KMS-11 (cell line): ENCODE data around the gene CFC1.
"Not testable (repeated sequence)": the region's sequence is repeated elsewhere in the genome, so short reads cannot be mapped to it uniquely, and the experiment has no call there.

Source experiments
- H2AFZ ChIP-seq: fragments of 200-600 bp; sonication (generic); 2 replicates; pipeline ENCODE4 v1.6.1; 2016; ENCODE audit warnings: antibody characterized with exemption, mixed run types, low read depth
- H3K27ac ChIP-seq: fragments of 200-600 bp; sonication (generic); 2 replicates; pipeline ENCODE4 v1.6.1; 2016; ENCODE audit warnings: mild to moderate bottlenecking, mixed run types
- H3K27me3 ChIP-seq: fragments of 200-600 bp; sonication (generic); 2 replicates; pipeline ENCODE4 v1.6.1; 2017; ENCODE audit warnings: mild to moderate bottlenecking, low read depth, mixed run types, moderate library complexity; ENCODE audit not compliant: insufficient read depth
- H3K36me3 ChIP-seq: fragments of 200-600 bp; sonication (generic); 2 replicates; pipeline ENCODE4 v1.6.1; 2017; ENCODE audit warnings: mild to moderate bottlenecking, mixed run types; ENCODE audit not compliant: insufficient read depth
- H3K4me1 ChIP-seq: fragments of 200-600 bp; sonication (generic); 2 replicates; pipeline ENCODE4 v1.6.1; 2016; ENCODE audit warnings: mild to moderate bottlenecking, low read depth, mixed run types; ENCODE audit not compliant: poor library complexity, severe bottlenecking
- H3K4me2 ChIP-seq: fragments of 200-600 bp; sonication (generic); 2 replicates; pipeline ENCODE4 v1.7.0; 2016; ENCODE audit warnings: mild to moderate bottlenecking, mixed run types
- H3K4me3 ChIP-seq: fragments of 200-600 bp; sonication (generic); IDR thresholded peaks from 2 replicates; pipeline ENCODE4 v1.6.1; 2017; ENCODE audit warnings: low read depth, low read length, mixed read lengths; ENCODE audit not compliant: insufficient read depth
- H3K79me2 ChIP-seq: fragments of 200-600 bp; sonication (generic); 2 replicates; pipeline ENCODE4 v1.6.1; 2016; ENCODE audit warnings: low read depth, mixed run types; ENCODE audit not compliant: insufficient read depth
- H3K9ac ChIP-seq: fragments of 200-600 bp; sonication (generic); 2 replicates; pipeline ENCODE4 v1.6.1; 2016; ENCODE audit warnings: mild to moderate bottlenecking, mixed run types
- H4K20me1 ChIP-seq: fragments of 200-600 bp; sonication (generic); 2 replicates; pipeline ENCODE4 v1.6.1; 2016; ENCODE audit warnings: mild to moderate bottlenecking, mixed run types; ENCODE audit not compliant: insufficient read depth

The CFC1 gene

GRCh38 chr2:130549475-130549874 is 49.9 kb downstream of the CFC1 start:
- H3K36me3 ChIP-seq, H2AFZ ChIP-seq, H3K9ac ChIP-seq, H3K4me3 ChIP-seq, H3K79me2 ChIP-seq, H4K20me1 ChIP-seq, H3K4me1 ChIP-seq, H3K27me3 ChIP-seq, H3K4me2 ChIP-seq, H3K27ac ChIP-seq: not testable (repeated sequence)

GRCh38 chr2:130548418-130548817 is 51.0 kb downstream of the CFC1 start:
- not testable (repeated sequence) for H3K27me3 ChIP-seq, H4K20me1 ChIP-seq, H3K27ac ChIP-seq, H3K4me3 ChIP-seq, H3K79me2 ChIP-seq, H3K4me2 ChIP-seq, H3K9ac ChIP-seq, H2AFZ ChIP-seq, H3K4me1 ChIP-seq, H3K36me3 ChIP-seq

GRCh38 chr2:130544978-130545377 is 54.4 kb downstream of the CFC1 start:
- H3K27me3 ChIP-seq, H3K27ac ChIP-seq, H2AFZ ChIP-seq, H3K4me3 ChIP-seq, H3K4me1 ChIP-seq, H3K4me2 ChIP-seq, H4K20me1 ChIP-seq, H3K79me2 ChIP-seq, H3K9ac ChIP-seq, H3K36me3 ChIP-seq: not testable (repeated sequence)

GRCh38 chr2:130543785-130544528 is 55.4 kb downstream of the CFC1 start:
- not testable (repeated sequence) for H2AFZ ChIP-seq, H4K20me1 ChIP-seq, H3K9ac ChIP-seq, H3K36me3 ChIP-seq, H3K4me3 ChIP-seq, H3K4me1 ChIP-seq, H3K79me2 ChIP-seq, H3K27ac ChIP-seq, H3K27me3 ChIP-seq, H3K4me2 ChIP-seq

DNA sequence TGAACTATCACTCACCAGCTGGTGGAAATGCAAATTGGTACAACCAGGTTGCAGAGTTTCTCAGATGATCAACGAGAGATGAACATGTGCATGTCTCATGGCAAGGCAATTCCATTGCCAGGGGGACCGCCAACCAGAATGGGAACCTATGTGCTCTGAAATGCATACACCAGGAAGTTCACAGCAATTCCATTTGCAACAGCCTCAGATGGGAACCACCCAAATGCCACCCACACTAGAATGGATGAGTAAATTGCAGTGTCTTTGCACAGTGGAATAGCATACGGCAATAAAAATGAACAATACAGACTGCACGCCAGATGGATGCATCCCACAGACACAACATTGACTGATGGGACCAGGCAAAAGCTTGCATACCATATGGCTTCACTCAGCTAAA is 56.6 kb downstream of the CFC1 start:
- H3K36me3 ChIP-seq, H3K4me1 ChIP-seq, H2AFZ ChIP-seq, H3K9ac ChIP-seq, H3K4me2 ChIP-seq, H3K27ac ChIP-seq, H3K4me3 ChIP-seq, H3K79me2 ChIP-seq, H3K27me3 ChIP-seq, H4K20me1 ChIP-seq: not testable (repeated sequence)
